Measurements from ENCODE around the gene ATRNL1.

The ATRNL1 gene

GRCh38 chr10:115093286-115093775 lies at the start of gene ATRNL1:
Gene ATRNL1, plus strand, starts transcription at chr10:115093365. Its CDS starts 386 bp downstream, at chr10:115093751.
- DNase-seq = no peak

- no peak for DNase-seq
Measured at GRCh38 chr10:115043719-115044118, 49.4 kb upstream of the ATRNL1 start.

DNA sequence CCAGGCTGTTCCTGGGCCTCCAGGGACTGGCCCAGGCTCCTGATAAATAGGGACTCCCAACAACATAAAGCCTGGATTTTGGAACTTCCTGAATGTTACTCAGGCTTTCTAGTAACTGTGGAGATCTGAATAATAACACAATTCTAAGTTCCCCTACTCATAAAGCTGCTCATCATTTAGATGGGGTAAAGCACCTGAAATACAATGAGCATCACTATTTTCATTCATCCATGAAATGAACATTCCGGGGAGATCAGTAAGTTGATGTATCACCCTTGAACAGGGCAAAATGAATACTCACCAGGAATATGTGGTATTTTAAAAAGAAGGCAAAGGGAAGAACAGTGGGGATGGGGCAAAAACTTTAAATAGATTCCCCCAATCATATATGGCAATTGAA lies 48.3 kb upstream of the ATRNL1 start:
- no peak for DNase-seq

DNA sequence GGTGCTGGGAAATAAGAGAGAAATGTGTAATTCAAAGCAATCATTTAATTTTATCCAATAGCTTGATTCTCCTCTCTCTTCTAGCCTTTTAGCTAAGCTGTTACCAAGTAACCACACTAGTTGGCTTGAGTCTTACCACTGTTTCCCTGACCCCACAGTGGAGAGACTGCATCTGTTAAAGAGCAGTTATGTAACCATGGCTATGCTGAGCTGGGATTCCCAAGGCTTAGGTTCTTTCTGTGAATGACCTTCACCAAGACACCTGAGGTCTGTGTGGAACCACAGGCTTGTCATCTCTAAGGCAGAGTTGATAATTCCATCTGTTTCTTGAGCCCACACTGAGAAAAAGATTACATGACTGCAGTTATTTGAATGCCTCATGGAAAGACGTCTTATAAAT lies 47.7 kb upstream of the ATRNL1 start:
- DNase-seq = no peak

GRCh38 chr10:115046686-115047236 lies 46.4 kb upstream of the ATRNL1 start:
- no peak for DNase-seq

- DNase-seq = no peak
Measured at GRCh38 chr10:115047705-115048104, 45.5 kb upstream of the ATRNL1 start.

- no peak for DNase-seq
Measured at GRCh38 chr10:115049318-115049717, 43.8 kb upstream of the ATRNL1 start.

DNA sequence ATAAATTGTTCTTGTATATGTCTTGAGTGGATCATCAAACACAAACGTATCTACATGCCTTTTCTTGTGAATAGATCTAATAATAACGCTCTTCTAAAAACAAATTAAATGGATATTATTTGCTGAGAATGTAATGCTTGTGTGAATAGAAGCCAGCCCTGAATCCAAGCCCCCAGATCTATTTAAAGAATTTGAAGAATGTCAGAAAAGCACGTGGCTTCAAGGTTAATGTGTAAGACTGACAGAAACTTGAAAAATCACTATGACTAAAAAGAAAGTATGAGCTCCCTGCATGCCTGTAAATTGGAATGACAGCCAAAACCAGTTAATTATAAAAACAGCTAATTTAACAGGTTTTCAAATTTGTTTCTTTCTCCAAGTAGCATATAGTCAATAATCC lies 43.2 kb upstream of the ATRNL1 start:
- DNase-seq = no peak

DNA sequence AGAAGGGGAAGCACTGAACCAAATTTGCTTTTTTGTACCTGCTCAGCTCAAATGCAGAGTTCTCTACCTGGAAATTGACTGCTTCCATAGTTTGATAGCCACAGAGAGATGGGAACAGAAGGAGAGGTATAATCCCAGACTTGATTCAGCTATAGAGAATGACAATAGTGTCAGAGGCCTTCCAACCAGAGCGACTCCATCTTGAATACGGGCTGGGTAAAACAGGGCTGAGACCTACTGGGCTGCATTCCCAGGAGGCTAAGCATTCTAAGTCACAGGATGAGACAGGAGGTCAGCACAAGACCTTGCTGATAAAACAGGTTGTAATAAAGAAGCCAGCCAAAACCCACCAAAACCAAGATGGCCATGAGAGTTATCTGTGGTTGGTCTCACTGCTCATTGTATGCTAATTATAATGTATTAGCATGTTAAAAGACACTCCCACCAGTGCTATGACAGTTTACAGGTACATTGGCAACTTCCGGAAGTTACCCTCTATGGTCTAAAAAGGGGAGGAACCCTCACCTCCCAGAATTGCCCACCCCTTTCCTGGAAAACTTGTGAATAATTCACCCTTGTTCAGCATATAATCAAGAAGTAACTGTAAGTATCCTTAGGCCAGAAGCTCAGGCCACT lies 42.7 kb upstream of the ATRNL1 start:
- DNase-seq = no peak

- no peak for DNase-seq
Measured at GRCh38 chr10:115051216-115051615, 41.9 kb upstream of the ATRNL1 start.

- DNase-seq = no peak
Measured at GRCh38 chr10:115052226-115052625, 40.9 kb upstream of the ATRNL1 start.

DNA sequence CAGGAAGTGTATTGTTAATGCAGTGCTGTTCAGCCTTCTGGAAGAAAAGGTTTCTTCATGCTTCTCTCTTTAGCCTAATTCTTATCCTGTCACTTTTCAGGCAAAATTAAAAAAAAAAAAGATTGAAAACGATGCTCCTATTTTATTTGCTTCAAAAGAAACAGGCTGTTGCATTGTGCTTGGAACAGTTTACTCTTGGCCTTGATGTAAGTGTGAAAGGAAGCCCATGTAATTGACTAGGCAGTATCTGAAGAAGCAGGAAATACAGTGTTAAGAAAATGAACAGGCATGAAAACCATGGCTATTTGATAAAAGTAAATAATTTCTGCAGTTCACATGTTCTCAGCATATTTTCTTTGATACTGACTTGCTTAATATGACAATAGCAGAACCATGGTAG lies 40.4 kb upstream of the ATRNL1 start:
- no peak for DNase-seq

DNA sequence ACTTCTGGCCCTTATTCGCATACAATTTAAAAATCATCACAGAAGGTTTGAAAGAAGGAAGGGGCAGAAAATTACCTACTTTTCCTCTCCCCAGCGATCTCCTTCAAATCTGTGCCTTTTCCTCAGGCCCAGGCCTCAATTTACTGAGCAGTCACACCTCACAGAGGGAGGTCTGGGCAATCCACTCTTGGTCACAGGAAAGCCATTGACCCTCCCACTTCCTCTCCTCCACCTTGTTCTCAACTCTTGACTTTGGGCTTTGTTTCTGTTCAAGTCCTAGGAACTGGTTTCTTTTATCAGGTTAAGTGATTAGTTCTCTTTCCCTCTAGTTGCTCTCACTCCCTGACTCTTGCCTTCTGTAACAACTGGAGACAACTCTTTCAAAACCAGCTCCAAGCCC lies 37.0 kb upstream of the ATRNL1 start:
- DNase-seq = no peak

GRCh38 chr10:115059301-115059898 lies 33.8 kb upstream of the ATRNL1 start:
- DNase-seq = no peak

DNA sequence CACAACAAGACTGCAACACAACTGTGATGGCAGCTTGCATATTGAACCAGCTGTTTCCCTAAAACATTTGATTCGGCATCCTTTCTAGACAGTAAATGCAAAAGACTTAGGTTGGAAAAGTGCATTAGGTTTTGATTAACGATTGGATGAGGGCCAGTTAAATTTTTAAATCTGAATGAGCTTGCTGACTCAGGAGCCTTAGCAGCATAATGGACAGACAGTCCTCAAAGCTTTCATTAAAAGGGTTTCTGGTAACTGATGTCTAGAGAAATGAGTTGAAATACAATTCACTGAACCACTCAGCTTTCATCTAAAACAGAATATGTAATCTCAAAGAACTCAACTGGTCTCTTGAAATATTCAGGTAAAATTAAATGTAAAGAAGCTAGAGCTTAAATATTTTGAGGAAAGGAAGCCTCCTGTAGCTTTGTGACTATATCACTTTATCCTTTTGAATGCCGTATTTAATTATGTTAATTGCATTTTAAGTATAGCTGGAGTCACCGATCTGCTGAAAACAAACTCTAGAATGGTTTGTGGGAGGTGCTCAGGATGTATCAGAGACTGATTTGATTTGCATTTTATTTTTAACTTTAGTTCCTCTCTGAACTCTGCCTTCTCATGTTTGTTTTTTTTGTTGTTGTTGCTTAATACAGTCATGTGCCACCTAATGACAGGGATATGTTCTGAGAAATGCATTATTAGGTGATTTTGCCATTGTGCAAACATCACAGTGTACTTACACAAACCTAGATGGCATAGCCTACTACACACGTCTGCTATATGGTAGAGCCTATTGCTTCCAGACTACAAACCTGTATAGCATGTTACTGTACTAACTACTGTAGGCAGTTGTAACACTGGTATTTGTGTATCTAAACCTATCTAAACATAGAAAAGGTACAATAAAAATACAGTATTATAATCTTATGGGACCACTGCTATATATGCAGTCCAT lies 29.2 kb upstream of the ATRNL1 start:
- no peak for DNase-seq

GRCh38 chr10:115065801-115066200 lies 27.4 kb upstream of the ATRNL1 start:
- no peak for DNase-seq

DNA sequence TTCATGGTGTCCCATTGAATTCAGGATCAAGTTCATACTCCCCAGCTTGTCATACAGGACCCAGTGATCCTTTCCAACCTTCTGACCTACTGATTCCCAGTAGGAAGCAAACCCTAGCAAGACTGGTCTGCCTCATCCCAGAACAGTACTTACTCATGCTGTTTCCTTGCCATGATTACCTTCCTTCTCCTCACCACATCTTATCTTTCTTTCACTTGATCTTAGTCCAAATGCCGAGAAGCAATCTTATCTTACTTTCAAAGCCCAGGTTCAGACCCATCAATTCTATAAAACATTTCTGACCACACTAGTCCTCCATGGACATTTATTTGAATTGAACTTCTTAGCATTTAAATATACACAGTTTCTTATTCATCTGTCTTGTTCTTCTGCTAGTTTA lies 26.6 kb upstream of the ATRNL1 start:
- DNase-seq = no peak

GRCh38 chr10:115073796-115074195 lies 19.4 kb upstream of the ATRNL1 start:
- DNase-seq = no peak

- DNase-seq = no peak
Measured at GRCh38 chr10:115082506-115082905, 10.7 kb upstream of the ATRNL1 start.

DNA sequence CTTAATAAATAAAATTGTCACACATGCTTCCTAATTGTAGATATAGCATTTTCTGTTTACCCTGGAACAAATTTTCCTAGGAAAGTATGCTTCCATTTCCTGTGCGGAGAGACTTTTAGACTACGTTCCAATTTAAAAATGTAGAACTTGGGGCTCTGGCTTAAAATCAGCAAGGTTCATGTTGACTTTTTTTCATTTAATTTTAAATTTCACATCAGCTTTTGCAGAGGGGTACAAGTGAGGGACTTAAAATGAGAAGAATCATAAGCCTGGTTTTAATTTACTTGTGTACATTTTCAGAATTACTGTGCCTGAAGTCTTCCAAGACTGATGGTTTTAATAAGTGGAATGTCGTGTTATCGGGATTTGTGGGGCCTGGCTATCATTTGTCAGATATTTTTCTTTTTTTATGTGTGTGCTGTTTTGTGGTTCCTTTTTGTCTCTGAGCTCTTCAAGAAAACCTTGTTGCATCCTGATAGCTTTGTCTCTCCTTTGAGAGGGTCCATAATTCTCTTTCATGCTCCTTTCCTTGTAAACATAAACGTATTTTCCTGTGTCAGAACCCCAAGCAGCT lies 8.8 kb upstream of the ATRNL1 start:
- DNase-seq = no peak

DNA sequence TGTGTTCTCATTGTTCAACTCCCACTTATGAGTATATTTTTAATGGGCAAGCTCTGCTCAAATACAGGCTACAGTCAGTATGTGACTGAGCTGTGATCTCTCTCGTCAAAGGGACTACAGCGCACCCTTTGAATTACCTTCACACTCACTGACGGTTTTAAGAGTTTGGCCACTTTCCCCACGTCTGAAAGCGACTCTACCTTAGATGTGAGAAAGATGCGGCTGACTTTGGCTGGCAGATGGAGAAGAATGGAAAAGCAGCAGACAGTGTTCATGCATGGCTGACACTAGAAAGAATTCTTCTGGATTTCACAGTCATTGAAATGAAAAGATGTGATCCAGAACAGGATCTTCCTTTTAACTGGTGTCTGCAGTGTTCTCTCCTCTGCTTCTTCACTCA lies 2.0 kb upstream of the ATRNL1 start:
- no peak for DNase-seq

- DNase-seq = no peak
Measured at GRCh38 chr10:115092258-115092554, 959 bp upstream of the ATRNL1 start.
